ENCODE results near the gene SLC35E3. TPM values are rescaled to one million over a fixed set of nuclear protein-coding genes. Genes with fewer than 3 reads are reported as not detected.

SLC35E3 gene
- total RNA-seq, 4 donors from 2014 or later: 1.7 to 4.9 (median 3.1) TPM

DNA sequence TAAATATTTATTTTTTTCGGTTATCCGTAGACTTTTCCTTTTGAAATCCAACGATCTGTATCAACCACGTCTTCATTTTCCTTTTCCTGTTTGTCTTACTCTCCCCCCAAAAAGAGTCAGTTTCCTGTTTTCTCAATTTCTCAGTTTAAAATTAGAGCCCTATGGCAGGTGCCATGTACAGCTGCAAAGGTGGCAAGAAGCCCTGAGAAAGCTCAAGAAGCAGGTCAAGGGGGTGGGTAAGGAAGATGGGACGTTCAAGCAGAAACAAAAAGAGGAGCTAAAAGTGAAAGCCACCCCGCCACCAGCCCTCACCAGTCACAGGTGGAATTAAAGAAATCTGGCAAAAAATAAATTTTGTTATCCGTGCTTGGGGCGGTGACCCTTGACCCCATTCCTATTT lies 26.7 kb downstream of the SLC35E3 start:
- TF ChIP-seq EP300 (IDR thresholded peaks at IDR 0.05) (no peak), POLR2A (IDR thresholded peaks at IDR 0.05; ENCODE audit: low read depth) (no peak), CTCF (IDR thresholded peaks at IDR 0.05) (no peak), POLR2AphosphoS5 (IDR thresholded peaks at IDR 0.05) (no peak)
- no peaks in the 10 kb centered on the region for H3K4me1 ChIP-seq
- no peaks in the 10 kb centered on the region for H3K27me3 ChIP-seq
- 72% methylated on average over 8 of the region's 8 CpGs for WGBS
- DNase-seq (ENCODE audit: extremely low spot score): no peak
- no peaks in the 10 kb centered on the region for H3K9me3 ChIP-seq
- H3K36me3 ChIP-seq: peaks cover 0 to under 1% (median 0%) of the 10 kb centered on the region in 4 donors
- H3K4me3 ChIP-seq: no peak overlapping the region
- H3K27ac ChIP-seq (replicated peaks in 1 of 4): no peak overlapping the region
- intact Hi-C loops (cut with DNase I): no loop called here

GRCh38 chr12:68773582-68773981 lies 27.6 kb downstream of the SLC35E3 start:
- WGBS: 89% methylated on average over 5 of the region's 5 CpGs
- Histone ChIP-seq H3K36me3 (no peaks in the 10 kb centered on the region), H3K9me3 (no peaks in the 10 kb centered on the region), H3K4me3 (no peak overlapping the region), H3K27me3 (no peaks in the 10 kb centered on the region), H3K27ac (replicated peaks in 1 of 4) (no peak overlapping the region), H3K4me1 (no peaks in the 10 kb centered on the region)
- intact Hi-C loops (cut with DNase I): no loop called here
- DNase-seq (ENCODE audit: extremely low spot score): no peak
- TF ChIP-seq POLR2A (IDR thresholded peaks at IDR 0.05; ENCODE audit: low read depth) (no peak), EP300 (IDR thresholded peaks at IDR 0.05) (no peak), CTCF (IDR thresholded peaks at IDR 0.05) (no peak), POLR2AphosphoS5 (IDR thresholded peaks at IDR 0.05) (no peak)

- H3K27ac ChIP-seq (replicated peaks in 1 of 4): no peak overlapping the region
- 98% methylated on average over 7 of the region's 7 CpGs for WGBS
- no peaks in the 10 kb centered on the region for H3K9me3 ChIP-seq
- no peaks in the 10 kb centered on the region for H3K4me1 ChIP-seq
- no peak overlapping the region for H3K4me3 ChIP-seq
- H3K36me3 ChIP-seq: no peaks in the 10 kb centered on the region
- no peak for DNase-seq (ENCODE audit: extremely low spot score)
- intact Hi-C loops (cut with DNase I): no loop called here
- no peak for TF ChIP-seq POLR2AphosphoS5 (IDR thresholded peaks at IDR 0.05)
- TF ChIP-seq EP300 (IDR thresholded peaks at IDR 0.05): no peak
- no peak for TF ChIP-seq CTCF (IDR thresholded peaks at IDR 0.05)
- TF ChIP-seq POLR2A (IDR thresholded peaks at IDR 0.05; ENCODE audit: low read depth): no peak
- H3K27me3 ChIP-seq: no peaks in the 10 kb centered on the region
These were observed 29.2 kb downstream of the SLC35E3 start for GRCh38 chr12:68775121-68775630.

DNA sequence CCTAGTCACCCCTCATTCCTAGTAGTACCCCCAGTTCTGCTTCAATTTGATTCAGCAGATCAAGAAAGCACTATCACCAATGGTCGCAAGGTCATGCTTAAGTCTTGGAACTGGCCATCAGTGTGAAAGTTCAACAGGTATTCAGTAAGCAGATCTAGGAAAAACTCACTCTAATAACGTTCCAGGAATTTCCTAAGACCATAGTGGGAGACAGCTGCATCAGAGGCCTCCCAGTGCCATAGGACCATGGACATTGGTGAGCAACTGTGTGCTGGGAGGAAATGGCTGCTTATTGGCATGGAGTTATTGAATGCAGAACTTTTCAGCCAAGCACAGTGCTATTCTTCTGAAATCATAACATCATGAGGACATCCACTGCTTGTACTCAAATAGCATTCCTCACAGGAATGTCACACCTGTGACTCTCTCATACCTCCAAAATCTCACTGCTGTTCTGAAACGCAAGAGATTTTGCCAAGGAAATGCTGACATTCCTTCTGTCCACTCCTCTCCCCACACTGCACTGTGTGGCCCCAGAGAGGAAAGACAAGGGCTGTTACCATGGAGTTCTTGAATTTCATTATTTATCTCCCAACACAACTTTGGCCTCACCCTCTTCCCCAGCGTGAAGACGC lies 31.1 kb downstream of the SLC35E3 start:
- Histone ChIP-seq H3K36me3 (no peaks in the 10 kb centered on the region), H3K4me1 (no peaks in the 10 kb centered on the region), H3K9me3 (no peaks in the 10 kb centered on the region), H3K27ac (replicated peaks in 1 of 4) (no peak overlapping the region), H3K4me3 (no peak overlapping the region), H3K27me3 (no peaks in the 10 kb centered on the region)
- TF ChIP-seq POLR2A (IDR thresholded peaks at IDR 0.05; ENCODE audit: low read depth): no peak
- no peak for TF ChIP-seq CTCF (IDR thresholded peaks at IDR 0.05)
- TF ChIP-seq POLR2AphosphoS5 (IDR thresholded peaks at IDR 0.05): no peak
- no peak for TF ChIP-seq EP300 (IDR thresholded peaks at IDR 0.05)
- intact Hi-C loops (cut with DNase I): no loop called here
- 69% methylated on average over 5 of the region's 5 CpGs for WGBS
- DNase-seq (ENCODE audit: extremely low spot score): no peak

DNA sequence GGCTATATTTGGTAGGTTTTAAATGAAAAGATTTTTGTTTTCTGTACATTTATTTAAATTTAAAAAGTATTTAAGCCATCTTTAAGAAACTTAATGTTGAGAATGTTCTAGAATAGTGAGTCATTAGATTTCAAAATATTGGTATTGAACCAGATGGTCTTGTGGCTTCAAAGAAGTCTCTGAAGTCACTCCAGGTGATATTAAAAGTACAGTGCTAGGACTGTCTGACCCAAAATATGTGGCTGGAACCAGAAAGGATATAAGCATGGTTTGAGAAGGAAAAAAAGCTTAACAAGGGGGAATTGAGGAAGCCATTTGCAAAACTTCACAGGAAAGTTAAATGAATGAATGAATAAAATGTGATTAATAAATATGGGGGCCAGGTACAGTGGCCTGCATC lies 33.3 kb downstream of the SLC35E3 start:
- Histone ChIP-seq H3K27ac (replicated peaks in 1 of 4) (no peak overlapping the region), H3K9me3 (no peaks in the 10 kb centered on the region), H3K4me3 (no peak overlapping the region), H3K4me1 (no peaks in the 10 kb centered on the region), H3K36me3 (no peaks in the 10 kb centered on the region), H3K27me3 (no peaks in the 10 kb centered on the region)
- intact Hi-C loops (cut with DNase I): no loop called here
- DNase-seq (ENCODE audit: extremely low spot score): no peak
- TF ChIP-seq POLR2A (IDR thresholded peaks at IDR 0.05; ENCODE audit: low read depth) (no peak), CTCF (IDR thresholded peaks at IDR 0.05) (no peak), POLR2AphosphoS5 (IDR thresholded peaks at IDR 0.05) (no peak), EP300 (IDR thresholded peaks at IDR 0.05) (no peak)

Data from esophagus muscularis mucosa (tissue), 4 donors.